ENCODE measurements around the gene KLRF1. TPM values are rescaled to one million over a fixed set of nuclear protein-coding genes. Genes with fewer than 3 reads are reported as not detected.
"Not testable (repeated sequence)": the region's sequence is repeated elsewhere in the genome, so short reads cannot be mapped to it uniquely, and the experiment has no call there.

KLRF1 gene
- total RNA-seq, 1 donor from 2014 or later, result not detected

- TF ChIP-seq CTCF (IDR thresholded peaks at IDR 0.05; ENCODE audit: insufficient read depth, low read length, severe bottlenecking), result no peak
- H3K27me3 ChIP-seq (ENCODE audit: control insufficient read depth, insufficient read depth, low read length), result no peaks in the 10 kb centered on the region
- no peak overlapping the region for H3K4me3 ChIP-seq (ENCODE audit: low read depth, low read length)
- FAIRE-seq, result no peak
- DNase-seq (ENCODE audit: low read depth), result peak; percentile 87
- H3K36me3 ChIP-seq (ENCODE audit: control insufficient read depth, insufficient read depth, low read length), result no peaks in the 10 kb centered on the region
Observed at GRCh38 chr12:9872742-9873141, 45.5 kb downstream of the KLRF1 start.

- not testable (repeated sequence) for H3K27me3 ChIP-seq (ENCODE audit: control insufficient read depth, insufficient read depth, low read length); H3K4me3 ChIP-seq (ENCODE audit: low read depth, low read length); DNase-seq (ENCODE audit: low read depth); FAIRE-seq; H3K36me3 ChIP-seq (ENCODE audit: control insufficient read depth, insufficient read depth, low read length)
Observed at GRCh38 chr12:9876120-9876519, 48.8 kb downstream of the KLRF1 start.

- Histone ChIP-seq H3K4me3 (ENCODE audit: low read depth, low read length) (no peak overlapping the region), H3K36me3 (ENCODE audit: control insufficient read depth, insufficient read depth, low read length) (no peaks in the 10 kb centered on the region), H3K27me3 (ENCODE audit: control insufficient read depth, insufficient read depth, low read length) (no peaks in the 10 kb centered on the region)
- TF ChIP-seq CTCF (IDR thresholded peaks at IDR 0.05; ENCODE audit: insufficient read depth, low read length, severe bottlenecking), result no peak
- no peak for DNase-seq (ENCODE audit: low read depth)
- no peak for FAIRE-seq
Observed at GRCh38 chr12:9880532-9881078, 53.3 kb downstream of the KLRF1 start.

- DNase-seq (ENCODE audit: low read depth) (no peak), FAIRE-seq (no peak)
- TF ChIP-seq CTCF (IDR thresholded peaks at IDR 0.05; ENCODE audit: insufficient read depth, low read length, severe bottlenecking), result no peak
- no peaks in the 10 kb centered on the region for H3K36me3 ChIP-seq (ENCODE audit: control insufficient read depth, insufficient read depth, low read length)
- no peaks in the 10 kb centered on the region for H3K27me3 ChIP-seq (ENCODE audit: control insufficient read depth, insufficient read depth, low read length)
- H3K4me3 ChIP-seq (ENCODE audit: low read depth, low read length), result no peak within 1 kb of the TSS
Observed at GRCh38 chr12:9881246-9881645, 54.0 kb downstream of the KLRF1 start, which contains the start of gene KLRF2. Gene KLRF2, plus strand, starts transcription at chr12:9881489. Its CDS starts 107 bp downstream, at chr12:9881596.

- no peaks in the 10 kb centered on the region for H3K27me3 ChIP-seq (ENCODE audit: control insufficient read depth, insufficient read depth, low read length)
- no peak overlapping the region for H3K4me3 ChIP-seq (ENCODE audit: low read depth, low read length)
- FAIRE-seq (no peak), DNase-seq (ENCODE audit: low read depth) (no peak)
- no peaks in the 10 kb centered on the region for H3K36me3 ChIP-seq (ENCODE audit: control insufficient read depth, insufficient read depth, low read length)
- TF ChIP-seq CTCF (IDR thresholded peaks at IDR 0.05; ENCODE audit: insufficient read depth, low read length, severe bottlenecking), result no peak
Observed at GRCh38 chr12:9881988-9882387, 54.7 kb downstream of the KLRF1 start.

- H3K27me3 ChIP-seq (ENCODE audit: control insufficient read depth, insufficient read depth, low read length), result no peaks in the 10 kb centered on the region
- H3K4me3 ChIP-seq (ENCODE audit: low read depth, low read length), result no peak overlapping the region
- no peak for FAIRE-seq
- no peaks in the 10 kb centered on the region for H3K36me3 ChIP-seq (ENCODE audit: control insufficient read depth, insufficient read depth, low read length)
- TF ChIP-seq CTCF (IDR thresholded peaks at IDR 0.05; ENCODE audit: insufficient read depth, low read length, severe bottlenecking), result no peak
- DNase-seq (ENCODE audit: low read depth), result peak; percentile 69
Observed at GRCh38 chr12:9883175-9883574, 55.9 kb downstream of the KLRF1 start.

Measured in bronchial epithelial cell (primary cell).